Kidney (tissue), 14 donors: Measurements from ENCODE around the gene GGT7. TPM values are rescaled to one million over a fixed set of nuclear protein-coding genes. Genes with fewer than 3 reads are reported as not detected.

Source experiments
- DNase-seq, 5 donors: peaks; one replicate each; pipeline ENCODE4 v3.0.0-alpha.2; 2013 to 2020
- FAIRE-seq: peaks from 2 replicates; lab custom pipeline; 2012; peaks lifted over from hg19 to GRCh38; lab: Jason Lieb, UNC
- H3K27ac ChIP-seq, 2 donors: one replicate each; pipeline ENCODE4 v1.7.0; 2013; ENCODE audit warnings: low read depth in 2 of 2, low read length in 2 of 2, inconsistent platforms in 1 of 2
- H3K27me3 ChIP-seq: one replicate; pipeline ENCODE4 v1.7.1; 2013; ENCODE audit warnings: low read length, inconsistent platforms; ENCODE audit not compliant: control insufficient read depth, insufficient read depth
- H3K36me3 ChIP-seq, 3 donors: one replicate each; pipeline versions ENCODE4 v1.7.0 to v1.7.1; 2013; ENCODE audit warnings: low read length in 3 of 3, control low read depth in 1 of 3, inconsistent platforms in 1 of 3; ENCODE audit not compliant: insufficient read depth in 3 of 3, control insufficient read depth in 2 of 3
- H3K4me1 ChIP-seq, 3 donors: one replicate each; pipeline versions ENCODE4 v1.7.0 to v1.7.1; 2013; ENCODE audit warnings: low read length in 3 of 3, inconsistent platforms in 1 of 3, low read depth in 1 of 3; ENCODE audit not compliant: control insufficient read depth in 2 of 3, insufficient read depth in 2 of 3
- H3K4me3 ChIP-seq, 3 donors: one replicate each; pipeline versions ENCODE4 v1.7.0 to v1.8.1; 2013; ENCODE audit warnings: low read length in 3 of 3, control low read depth in 1 of 3, inconsistent platforms in 1 of 3
- H3K9ac ChIP-seq, 3 donors: one replicate each; pipeline versions ENCODE4 v1.7.0 to v1.7.1; 2013; ENCODE audit warnings: low read length in 3 of 3, control low read depth in 1 of 3, inconsistent platforms in 1 of 3
- H3K9me3 ChIP-seq, 3 donors: one replicate each; pipeline versions ENCODE4 v1.7.0 to v1.7.1; 2013; ENCODE audit warnings: low read length in 3 of 3, control low read depth in 1 of 3, inconsistent platforms in 1 of 3; ENCODE audit not compliant: control insufficient read depth in 2 of 3, insufficient read depth in 1 of 3
- intact Hi-C: fragments of 100-400 bp; cut with DNase I; formaldehyde crosslinking; loops from one replicate; pipeline ENCODE4 v1.11.1; 2022
- polyA plus RNA-seq: library from polyadenylated mRNA; stranded (reverse); fragments of 350-450 nt; fragmentation: Illumina TruSeq; extraction: RNeasy Lipid Tissue Mini Kit (QIAGEN cat#74804); gene quantifications from one replicate; pipeline ENCODE4 v1.2.3, GENCODE V29; 2014; ENCODE audit warnings: low read depth, low replicate concordance; ENCODE audit not compliant: insufficient read depth
- total RNA-seq: library from RNA; stranded (reverse); fragmentation: NEBNext Ultra II Directional; extraction: Animal tissue kit (Norgen Biotek cat#: 25700); gene quantifications from one replicate; pipeline ENCODE4 v1.2.1, GENCODE V29; 2021
- TF ChIP-seq, protein P1 (sequence below): IDR thresholded peaks from 3 replicates; pipeline ENCODE4 v1.5.1; 2012; ENCODE audit warnings: mild to moderate bottlenecking, moderate library complexity, borderline replicate concordance; ENCODE audit not compliant: insufficient read depth; ENCODE audit errors: extremely low read depth
- donor health status: control.
- donor health status: control.
- donor health status: control.
- donor health status: control.
- donor health status: control.
- donor health status: DM: yes; HTN: yes; CAD: no.
- donor health status: Normal renal cell carcinoma (clear cell type).

Gene GGT7
- total and polyA plus RNA-seq, 2 donors from 2014 or later, result 24.3 to 27.0 TPM

DNA sequence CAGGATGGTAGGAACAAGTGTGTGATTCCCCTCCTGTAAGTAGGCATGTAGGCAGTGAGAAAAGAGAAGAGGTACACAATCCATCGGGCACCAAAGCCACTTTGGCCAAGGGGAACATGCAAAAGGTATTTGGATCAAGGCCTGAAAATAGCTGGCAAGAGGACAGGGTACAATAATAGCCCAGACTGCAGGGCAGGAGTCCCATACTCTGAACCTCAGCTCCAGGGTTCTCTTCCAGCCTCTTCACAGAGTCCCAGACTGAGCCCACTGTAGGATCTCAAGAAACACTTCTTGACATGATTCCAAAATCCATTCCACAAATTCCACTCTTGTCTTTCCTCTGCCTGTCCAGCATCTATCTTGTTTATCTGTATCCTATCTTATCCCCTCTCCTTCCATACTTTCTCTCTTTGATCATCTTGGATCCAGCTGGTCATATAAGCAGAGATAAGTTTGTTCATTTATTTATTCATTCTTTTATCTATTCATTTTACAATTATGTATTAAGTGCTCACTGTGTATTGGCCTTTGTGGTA is 23.5 kb upstream of the GGT7 start:
- FAIRE-seq, result no peak
- DNase-seq, result no peak
- Histone ChIP-seq H3K27ac (no peak overlapping the region), H3K36me3 (no peaks in the 10 kb centered on the region), H3K4me1 (peaks cover 0 to 6% (median 3%) of the 10 kb centered on the region in 3 donors), H3K9ac (no peak overlapping the region), H3K9me3 (no peaks in the 10 kb centered on the region), H3K4me3 (no peak overlapping the region), H3K27me3 (no peaks in the 10 kb centered on the region)
- TF ChIP-seq, protein P1, sequence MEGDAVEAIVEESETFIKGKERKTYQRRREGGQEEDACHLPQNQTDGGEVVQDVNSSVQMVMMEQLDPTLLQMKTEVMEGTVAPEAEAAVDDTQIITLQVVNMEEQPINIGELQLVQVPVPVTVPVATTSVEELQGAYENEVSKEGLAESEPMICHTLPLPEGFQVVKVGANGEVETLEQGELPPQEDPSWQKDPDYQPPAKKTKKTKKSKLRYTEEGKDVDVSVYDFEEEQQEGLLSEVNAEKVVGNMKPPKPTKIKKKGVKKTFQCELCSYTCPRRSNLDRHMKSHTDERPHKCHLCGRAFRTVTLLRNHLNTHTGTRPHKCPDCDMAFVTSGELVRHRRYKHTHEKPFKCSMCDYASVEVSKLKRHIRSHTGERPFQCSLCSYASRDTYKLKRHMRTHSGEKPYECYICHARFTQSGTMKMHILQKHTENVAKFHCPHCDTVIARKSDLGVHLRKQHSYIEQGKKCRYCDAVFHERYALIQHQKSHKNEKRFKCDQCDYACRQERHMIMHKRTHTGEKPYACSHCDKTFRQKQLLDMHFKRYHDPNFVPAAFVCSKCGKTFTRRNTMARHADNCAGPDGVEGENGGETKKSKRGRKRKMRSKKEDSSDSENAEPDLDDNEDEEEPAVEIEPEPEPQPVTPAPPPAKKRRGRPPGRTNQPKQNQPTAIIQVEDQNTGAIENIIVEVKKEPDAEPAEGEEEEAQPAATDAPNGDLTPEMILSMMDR, result no peak
- intact Hi-C loops, result no loop called here

DNA sequence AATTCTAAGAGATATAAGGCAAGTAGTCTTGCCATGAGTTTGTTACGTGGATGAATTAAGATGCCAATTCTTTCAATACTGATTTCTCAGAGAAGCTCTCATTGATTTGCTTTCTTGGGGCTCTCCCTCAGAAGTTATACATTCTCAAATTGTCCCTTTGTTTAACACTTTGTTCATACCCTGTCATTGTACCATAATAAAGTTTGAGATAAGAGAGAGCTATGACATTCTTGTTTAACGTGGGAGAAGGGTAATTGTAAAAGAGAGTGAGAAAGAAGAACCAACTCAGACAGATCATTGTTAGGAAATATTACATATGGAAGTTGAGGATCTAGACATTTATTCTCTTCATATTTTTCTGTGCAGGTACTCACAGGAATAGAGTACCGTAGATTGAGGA is 22.8 kb upstream of the GGT7 start:
- no peak for FAIRE-seq
- H3K9me3 ChIP-seq, result no peaks in the 10 kb centered on the region
- intact Hi-C loops, result no loop called here
- H3K27me3 ChIP-seq, result no peaks in the 10 kb centered on the region
- H3K4me3 ChIP-seq, result no peak overlapping the region
- TF ChIP-seq, protein P1, result no peak
- H3K36me3 ChIP-seq, result no peaks in the 10 kb centered on the region
- peaks cover 0 to 6% (median 3%) of the 10 kb centered on the region in 3 donors for H3K4me1 ChIP-seq
- DNase-seq, result no peak
- no peak overlapping the region for H3K9ac ChIP-seq
- no peak overlapping the region for H3K27ac ChIP-seq

DNA sequence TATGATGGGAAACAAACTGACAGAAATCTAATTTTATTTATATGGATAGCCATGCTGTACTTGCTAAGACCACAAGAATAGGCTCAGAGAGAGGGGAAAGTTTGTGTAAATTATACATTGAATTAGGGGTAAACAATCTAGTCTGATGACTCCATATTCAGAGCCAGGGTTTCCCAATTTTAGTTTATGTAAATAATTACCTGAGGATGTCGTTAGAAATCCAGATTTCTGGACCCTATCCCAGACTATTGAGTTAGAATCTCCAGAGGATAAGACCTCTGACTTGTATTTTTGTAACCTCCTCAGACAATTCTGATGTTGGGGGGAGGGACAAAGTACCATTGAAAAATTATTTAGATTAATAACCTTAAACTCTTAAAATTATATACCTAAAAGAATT is 22.1 kb upstream of the GGT7 start:
- no peak for DNase-seq
- FAIRE-seq, result no peak
- Histone ChIP-seq H3K4me3 (no peak overlapping the region), H3K27me3 (no peaks in the 10 kb centered on the region), H3K36me3 (no peaks in the 10 kb centered on the region), H3K9ac (no peak overlapping the region), H3K27ac (no peak overlapping the region), H3K9me3 (no peaks in the 10 kb centered on the region), H3K4me1 (peaks cover 0 to 6% (median 3%) of the 10 kb centered on the region in 3 donors)
- TF ChIP-seq, protein P1, result no peak
- intact Hi-C loops, result no loop called here

DNA sequence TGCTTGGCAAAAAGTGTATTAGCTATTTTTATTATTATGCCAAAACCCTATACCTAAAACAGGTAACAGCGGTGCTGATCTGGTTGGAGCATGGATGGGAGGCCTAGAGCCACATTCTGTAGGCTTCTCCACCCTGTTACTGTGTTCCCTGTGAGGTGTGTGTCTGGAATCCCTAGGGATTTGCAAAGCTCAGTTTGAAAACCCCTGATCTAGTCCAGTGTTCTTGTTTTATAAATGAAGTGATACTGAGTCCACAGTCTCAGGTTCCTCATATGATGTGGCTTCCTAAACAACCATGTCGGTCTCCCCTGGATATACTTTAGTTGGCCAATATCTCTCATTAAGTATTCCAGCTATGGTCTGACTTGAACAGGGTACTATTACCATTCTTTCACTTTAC is 20.0 kb upstream of the GGT7 start:
- Histone ChIP-seq H3K4me1 (peaks cover 0 to 6% (median 5%) of the 10 kb centered on the region in 3 donors), H3K4me3 (no peak overlapping the region)
- DNase-seq, result no peak

More for the DNA sequence above, 20.0 kb upstream of the GGT7 start:
- H3K27ac ChIP-seq, result no peak overlapping the region
- no peak overlapping the region for H3K9ac ChIP-seq
- H3K36me3 ChIP-seq, result no peaks in the 10 kb centered on the region
- TF ChIP-seq, protein P1, result no peak
- H3K27me3 ChIP-seq, result no peaks in the 10 kb centered on the region
- no peak for FAIRE-seq
- no peaks in the 10 kb centered on the region for H3K9me3 ChIP-seq
- intact Hi-C loops, result no loop called here
